Measurements from ENCODE around the gene ITGB7.

DNA sequence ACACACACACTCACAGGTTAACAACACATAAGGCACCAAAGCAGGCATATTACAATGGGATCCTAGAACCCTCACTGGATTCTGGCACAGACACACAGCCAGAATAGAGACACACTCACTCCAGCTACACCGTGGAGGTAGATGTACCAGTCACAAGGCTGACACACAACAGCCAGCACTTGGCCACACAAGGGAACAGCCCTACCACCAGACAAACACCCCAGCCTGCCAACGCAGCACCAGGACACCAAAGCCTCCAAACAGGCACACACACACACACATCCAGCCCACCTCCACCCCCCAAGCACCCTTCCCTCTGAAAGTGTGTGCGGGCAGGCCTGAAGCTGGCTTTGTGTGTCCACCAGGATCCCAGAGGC is 10.9 kb upstream of the ITGB7 start:
- TF ChIP-seq, protein P1, sequence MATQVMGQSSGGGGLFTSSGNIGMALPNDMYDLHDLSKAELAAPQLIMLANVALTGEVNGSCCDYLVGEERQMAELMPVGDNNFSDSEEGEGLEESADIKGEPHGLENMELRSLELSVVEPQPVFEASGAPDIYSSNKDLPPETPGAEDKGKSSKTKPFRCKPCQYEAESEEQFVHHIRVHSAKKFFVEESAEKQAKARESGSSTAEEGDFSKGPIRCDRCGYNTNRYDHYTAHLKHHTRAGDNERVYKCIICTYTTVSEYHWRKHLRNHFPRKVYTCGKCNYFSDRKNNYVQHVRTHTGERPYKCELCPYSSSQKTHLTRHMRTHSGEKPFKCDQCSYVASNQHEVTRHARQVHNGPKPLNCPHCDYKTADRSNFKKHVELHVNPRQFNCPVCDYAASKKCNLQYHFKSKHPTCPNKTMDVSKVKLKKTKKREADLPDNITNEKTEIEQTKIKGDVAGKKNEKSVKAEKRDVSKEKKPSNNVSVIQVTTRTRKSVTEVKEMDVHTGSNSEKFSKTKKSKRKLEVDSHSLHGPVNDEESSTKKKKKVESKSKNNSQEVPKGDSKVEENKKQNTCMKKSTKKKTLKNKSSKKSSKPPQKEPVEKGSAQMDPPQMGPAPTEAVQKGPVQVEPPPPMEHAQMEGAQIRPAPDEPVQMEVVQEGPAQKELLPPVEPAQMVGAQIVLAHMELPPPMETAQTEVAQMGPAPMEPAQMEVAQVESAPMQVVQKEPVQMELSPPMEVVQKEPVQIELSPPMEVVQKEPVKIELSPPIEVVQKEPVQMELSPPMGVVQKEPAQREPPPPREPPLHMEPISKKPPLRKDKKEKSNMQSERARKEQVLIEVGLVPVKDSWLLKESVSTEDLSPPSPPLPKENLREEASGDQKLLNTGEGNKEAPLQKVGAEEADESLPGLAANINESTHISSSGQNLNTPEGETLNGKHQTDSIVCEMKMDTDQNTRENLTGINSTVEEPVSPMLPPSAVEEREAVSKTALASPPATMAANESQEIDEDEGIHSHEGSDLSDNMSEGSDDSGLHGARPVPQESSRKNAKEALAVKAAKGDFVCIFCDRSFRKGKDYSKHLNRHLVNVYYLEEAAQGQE (IDR thresholded peaks at IDR 0.05; ENCODE audit: low read depth), result no peak
- TF ChIP-seq TCF12 (IDR thresholded peaks at IDR 0.05; ENCODE audit: low read depth) (no peak), CREB1 (IDR thresholded peaks at IDR 0.05; ENCODE audit: low read depth) (no peak), ZBTB7A (IDR thresholded peaks at IDR 0.05; ENCODE audit: low read depth) (no peak), CEBPB (IDR thresholded peaks at IDR 0.05) (no peak)
